Liver (tissue), 9 donors: ENCODE measurements around the gene C19orf44. TPM values are rescaled to one million over a fixed set of nuclear protein-coding genes. Genes with fewer than 3 reads are reported as not detected.

Experiments
- DNase-seq: peaks from one replicate; pipeline ENCODE4 v3.0.0-alpha.2; 2017; ENCODE audit warnings: low spot score
- H3K27ac ChIP-seq, 2 donors: one replicate each; pipeline ENCODE4 v1.7.0; 2013; ENCODE audit warnings: inconsistent platforms in 2 of 2, low read length in 2 of 2, control low read depth in 1 of 2, low read depth in 1 of 2, mild to moderate bottlenecking in 1 of 2
- H3K27me3 ChIP-seq, 4 donors: one replicate each; pipeline versions ENCODE4 v1.6.1 to v1.7.0; 2013; ENCODE audit warnings: low read length in 3 of 4, inconsistent platforms in 1 of 4, mild to moderate bottlenecking in 1 of 4, moderate library complexity in 1 of 4; ENCODE audit not compliant: control insufficient read depth in 4 of 4, insufficient read depth in 4 of 4
- H3K36me3 ChIP-seq, 4 donors: one replicate each; pipeline versions ENCODE4 v1.6.1 to v1.7.0; 2013; ENCODE audit warnings: low read length in 3 of 4, mild to moderate bottlenecking in 3 of 4, low read depth in 1 of 4, moderate library complexity in 1 of 4; ENCODE audit not compliant: control insufficient read depth in 4 of 4, insufficient read depth in 3 of 4
- H3K4me1 ChIP-seq, 4 donors: one replicate each; pipeline versions ENCODE4 v1.6.1 to v1.7.0; 2013; ENCODE audit warnings: low read length in 3 of 4, mild to moderate bottlenecking in 3 of 4, moderate library complexity in 1 of 4; ENCODE audit not compliant: control insufficient read depth in 4 of 4, insufficient read depth in 4 of 4
- H3K4me3 ChIP-seq, 3 donors: one replicate each; pipeline versions ENCODE4 v1.6.1 to v1.7.0; 2013; ENCODE audit warnings: low read length in 3 of 3, control low read depth in 1 of 3, low read depth in 1 of 3, mild to moderate bottlenecking in 1 of 3
- H3K9ac ChIP-seq, 2 donors: one replicate each; pipeline ENCODE4 v1.7.0; 2013; ENCODE audit warnings: low read length in 2 of 2, mild to moderate bottlenecking in 2 of 2, moderate library complexity in 2 of 2, control low read depth in 1 of 2, low read depth in 1 of 2
- H3K9me3 ChIP-seq, 4 donors: one replicate each; pipeline versions ENCODE4 v1.6.1 to v1.7.0; 2013; ENCODE audit warnings: low read length in 3 of 4; ENCODE audit not compliant: control insufficient read depth in 4 of 4
- EGR1 ChIP-seq, 2 donors: IDR thresholded peaks; 2 replicates each; pipeline ENCODE4 v1.6.1; 2016 to 2018; ENCODE audit warnings: antibody characterized with exemption in 2 of 2, low read depth in 2 of 2
- FOXA2 ChIP-seq: IDR thresholded peaks from 2 replicates; pipeline ENCODE4 v1.6.1; 2016; ENCODE audit warnings: antibody characterized with exemption
- GABPA ChIP-seq, 2 donors: IDR thresholded peaks in 1 of 2; conservative IDR thresholded peaks in 1 of 2; 2 replicates each; pipeline ENCODE4 v1.6.1; 2016; ENCODE audit warnings: antibody characterized with exemption in 2 of 2, mild to moderate bottlenecking in 1 of 2, moderate library complexity in 1 of 2
- JUND ChIP-seq, 2 donors: IDR thresholded peaks; 2 replicates each; pipeline ENCODE4 v1.6.1; 2016; ENCODE audit warnings: antibody characterized with exemption in 2 of 2
- MAX ChIP-seq: IDR thresholded peaks from 2 replicates; pipeline ENCODE4 v1.6.1; 2016; ENCODE audit warnings: antibody characterized with exemption
- RAD21 ChIP-seq, 2 donors: IDR thresholded peaks; 2 replicates each; pipeline ENCODE4 v1.6.1; 2016; ENCODE audit warnings: antibody characterized with exemption in 2 of 2, mild to moderate bottlenecking in 2 of 2
- RXRA ChIP-seq, 2 donors: IDR thresholded peaks; 2 replicates each; pipeline ENCODE4 v1.6.1; 2017 to 2018; ENCODE audit warnings: antibody characterized with exemption in 2 of 2, mild to moderate bottlenecking in 1 of 2
- SP1 ChIP-seq: IDR thresholded peaks from 2 replicates; pipeline ENCODE4 v1.6.1; 2018; ENCODE audit warnings: antibody characterized with exemption, mild to moderate bottlenecking
- TAF1 ChIP-seq: conservative IDR thresholded peaks from 2 replicates; pipeline ENCODE4 v1.6.1; 2016; ENCODE audit warnings: antibody characterized with exemption, mild to moderate bottlenecking
- YY1 ChIP-seq: IDR thresholded peaks from 2 replicates; pipeline ENCODE4 v1.6.1; 2016; ENCODE audit warnings: antibody characterized with exemption, mild to moderate bottlenecking
- WGBS: extraction: QIAGEN DNeasy Blood & Tissue Kit; methylation state at CpG from one replicate; pipeline ENCODE4 v1.1.7; 2013; 5-methylcytosine and 5-hydroxymethylcytosine counted together
- polyA plus RNA-seq, 2 donors: library from polyadenylated mRNA; stranded (reverse) in 1 of 2; unstranded in 1 of 2; fragments of 200-250 nt in 1 of 2; fragments of >200 nt in 1 of 2; fragmentation: Nextera tagmentation in 1 of 2; extraction: Ambion mirVana in 1 of 2; gene quantifications; one replicate each; pipeline versions ENCODE4 v1.2.1 to v1.2.3, GENCODE V29; 2013 to 2015
- total RNA-seq, 2 donors: library from RNA; depleted of rRNA; stranded (reverse); fragments of >200 nt; gene quantifications; one replicate each; pipeline ENCODE4 v1.2.3, GENCODE V29; 2014
- TF ChIP-seq, protein P1 (sequence below): fragments of 150-350 bp; IDR thresholded peaks from 2 replicates; pipeline ENCODE4 v1.5.1; 2017; ENCODE audit warnings: improper control_type of control experiment, low read depth, low read length; ENCODE audit not compliant: missing input control
- TF ChIP-seq, protein P2 (sequence below): IDR thresholded peaks from 2 replicates; pipeline ENCODE4 v1.6.1; 2016; ENCODE audit warnings: antibody characterized with exemption
- TF ChIP-seq, protein P3 (sequence below): IDR thresholded peaks from 2 replicates; pipeline ENCODE4 v1.6.1; 2016; ENCODE audit warnings: antibody characterized with exemption
- TF ChIP-seq, protein P4 (sequence below): IDR thresholded peaks from 2 replicates; pipeline ENCODE4 v1.6.1; 2016; ENCODE audit warnings: antibody characterized with exemption, mild to moderate bottlenecking
- donor health status: healthy.
- donor health status: healthy.
- donor health status: healthy.
- donor health status: healthy.
- donor health status: healthy.

C19orf44 gene
- total and polyA plus RNA-seq, 4 donors, result 0.89 to 3.0 (median 1.3) TPM

GRCh38 chr19:16520074-16520973, 24.1 kb downstream of the C19orf44 start:
- Histone ChIP-seq H3K9ac (no peak overlapping the region), H3K9me3 (no peaks in the 10 kb centered on the region), H3K27me3 (no peaks in the 10 kb centered on the region), H3K4me1 (peaks cover 4 to 16% (median 12%) of the 10 kb centered on the region in 4 donors), H3K36me3 (peaks cover 39 to 70% (median 47%) of the 10 kb centered on the region in 4 donors), H3K4me3 (no peak overlapping the region), H3K27ac (no peak overlapping the region)
- 95% methylated on average over 45 of the region's 45 CpGs for WGBS
- TF ChIP-seq FOXA2, result no peak
- no peak for TF ChIP-seq SP1
- no peak for TF ChIP-seq MAX
- TF ChIP-seq, protein P1, sequence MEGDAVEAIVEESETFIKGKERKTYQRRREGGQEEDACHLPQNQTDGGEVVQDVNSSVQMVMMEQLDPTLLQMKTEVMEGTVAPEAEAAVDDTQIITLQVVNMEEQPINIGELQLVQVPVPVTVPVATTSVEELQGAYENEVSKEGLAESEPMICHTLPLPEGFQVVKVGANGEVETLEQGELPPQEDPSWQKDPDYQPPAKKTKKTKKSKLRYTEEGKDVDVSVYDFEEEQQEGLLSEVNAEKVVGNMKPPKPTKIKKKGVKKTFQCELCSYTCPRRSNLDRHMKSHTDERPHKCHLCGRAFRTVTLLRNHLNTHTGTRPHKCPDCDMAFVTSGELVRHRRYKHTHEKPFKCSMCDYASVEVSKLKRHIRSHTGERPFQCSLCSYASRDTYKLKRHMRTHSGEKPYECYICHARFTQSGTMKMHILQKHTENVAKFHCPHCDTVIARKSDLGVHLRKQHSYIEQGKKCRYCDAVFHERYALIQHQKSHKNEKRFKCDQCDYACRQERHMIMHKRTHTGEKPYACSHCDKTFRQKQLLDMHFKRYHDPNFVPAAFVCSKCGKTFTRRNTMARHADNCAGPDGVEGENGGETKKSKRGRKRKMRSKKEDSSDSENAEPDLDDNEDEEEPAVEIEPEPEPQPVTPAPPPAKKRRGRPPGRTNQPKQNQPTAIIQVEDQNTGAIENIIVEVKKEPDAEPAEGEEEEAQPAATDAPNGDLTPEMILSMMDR, result no peak
- TF ChIP-seq YY1, result no peak
- TF ChIP-seq, protein P2, sequence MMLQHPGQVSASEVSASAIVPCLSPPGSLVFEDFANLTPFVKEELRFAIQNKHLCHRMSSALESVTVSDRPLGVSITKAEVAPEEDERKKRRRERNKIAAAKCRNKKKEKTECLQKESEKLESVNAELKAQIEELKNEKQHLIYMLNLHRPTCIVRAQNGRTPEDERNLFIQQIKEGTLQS, result no peak
- no peak for TF ChIP-seq EGR1 (IDR thresholded peaks at IDR 0.05; ENCODE audit: low read depth in 2 of 2)
- TF ChIP-seq RAD21 (IDR thresholded peaks at IDR 0.05), result no peak
- TF ChIP-seq JUND (IDR thresholded peaks at IDR 0.05), result no peak
- no peak for TF ChIP-seq GABPA (IDR thresholded peaks at IDR 0.05 in 1 of 2, conservative IDR thresholded peaks at IDR 0.05 in 1 of 2)
- TF ChIP-seq, protein P3, sequence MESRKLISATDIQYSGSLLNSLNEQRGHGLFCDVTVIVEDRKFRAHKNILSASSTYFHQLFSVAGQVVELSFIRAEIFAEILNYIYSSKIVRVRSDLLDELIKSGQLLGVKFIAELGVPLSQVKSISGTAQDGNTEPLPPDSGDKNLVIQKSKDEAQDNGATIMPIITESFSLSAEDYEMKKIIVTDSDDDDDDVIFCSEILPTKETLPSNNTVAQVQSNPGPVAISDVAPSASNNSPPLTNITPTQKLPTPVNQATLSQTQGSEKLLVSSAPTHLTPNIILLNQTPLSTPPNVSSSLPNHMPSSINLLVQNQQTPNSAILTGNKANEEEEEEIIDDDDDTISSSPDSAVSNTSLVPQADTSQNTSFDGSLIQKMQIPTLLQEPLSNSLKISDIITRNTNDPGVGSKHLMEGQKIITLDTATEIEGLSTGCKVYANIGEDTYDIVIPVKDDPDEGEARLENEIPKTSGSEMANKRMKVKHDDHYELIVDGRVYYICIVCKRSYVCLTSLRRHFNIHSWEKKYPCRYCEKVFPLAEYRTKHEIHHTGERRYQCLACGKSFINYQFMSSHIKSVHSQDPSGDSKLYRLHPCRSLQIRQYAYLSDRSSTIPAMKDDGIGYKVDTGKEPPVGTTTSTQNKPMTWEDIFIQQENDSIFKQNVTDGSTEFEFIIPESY, result no peak
- no peak for TF ChIP-seq RXRA (IDR thresholded peaks at IDR 0.05)
- TF ChIP-seq, protein P4, sequence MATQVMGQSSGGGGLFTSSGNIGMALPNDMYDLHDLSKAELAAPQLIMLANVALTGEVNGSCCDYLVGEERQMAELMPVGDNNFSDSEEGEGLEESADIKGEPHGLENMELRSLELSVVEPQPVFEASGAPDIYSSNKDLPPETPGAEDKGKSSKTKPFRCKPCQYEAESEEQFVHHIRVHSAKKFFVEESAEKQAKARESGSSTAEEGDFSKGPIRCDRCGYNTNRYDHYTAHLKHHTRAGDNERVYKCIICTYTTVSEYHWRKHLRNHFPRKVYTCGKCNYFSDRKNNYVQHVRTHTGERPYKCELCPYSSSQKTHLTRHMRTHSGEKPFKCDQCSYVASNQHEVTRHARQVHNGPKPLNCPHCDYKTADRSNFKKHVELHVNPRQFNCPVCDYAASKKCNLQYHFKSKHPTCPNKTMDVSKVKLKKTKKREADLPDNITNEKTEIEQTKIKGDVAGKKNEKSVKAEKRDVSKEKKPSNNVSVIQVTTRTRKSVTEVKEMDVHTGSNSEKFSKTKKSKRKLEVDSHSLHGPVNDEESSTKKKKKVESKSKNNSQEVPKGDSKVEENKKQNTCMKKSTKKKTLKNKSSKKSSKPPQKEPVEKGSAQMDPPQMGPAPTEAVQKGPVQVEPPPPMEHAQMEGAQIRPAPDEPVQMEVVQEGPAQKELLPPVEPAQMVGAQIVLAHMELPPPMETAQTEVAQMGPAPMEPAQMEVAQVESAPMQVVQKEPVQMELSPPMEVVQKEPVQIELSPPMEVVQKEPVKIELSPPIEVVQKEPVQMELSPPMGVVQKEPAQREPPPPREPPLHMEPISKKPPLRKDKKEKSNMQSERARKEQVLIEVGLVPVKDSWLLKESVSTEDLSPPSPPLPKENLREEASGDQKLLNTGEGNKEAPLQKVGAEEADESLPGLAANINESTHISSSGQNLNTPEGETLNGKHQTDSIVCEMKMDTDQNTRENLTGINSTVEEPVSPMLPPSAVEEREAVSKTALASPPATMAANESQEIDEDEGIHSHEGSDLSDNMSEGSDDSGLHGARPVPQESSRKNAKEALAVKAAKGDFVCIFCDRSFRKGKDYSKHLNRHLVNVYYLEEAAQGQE, result no peak
- TF ChIP-seq TAF1, result no peak
- no peak for DNase-seq
